B cell (primary cell): ENCODE measurements around the gene SARS2. TPM values are rescaled to one million over a fixed set of nuclear protein-coding genes. Genes with fewer than 3 reads are reported as not detected.

Source experiments
- ATAC-seq: fragments of 200-7000 bp; cut with Tn5 transposase; one replicate; pipeline ENCODE4 v1.10.0; 2021; ENCODE audit warnings: low read depth, mild to moderate bottlenecking, moderate number of reproducible peaks, moderate library complexity
- CTCF ChIA-PET: fragments of 350-600 bp; sonication (Branson Sonifier 250); formaldehyde crosslinking; loops from one replicate; lab custom pipeline; 2021; ENCODE audit warnings: antibody characterized with exemption, inconsistent platforms; lab: Charles Lee
- POLR2A ChIA-PET: fragments of 350-600 bp; sonication (Branson Sonifier 250); formaldehyde crosslinking; loops from one replicate; lab custom pipeline; 2021; ENCODE audit warnings: antibody characterized with exemption; lab: Charles Lee
- DNase-seq: peaks from one replicate; pipeline ENCODE4 v3.0.0; 2013
- H2AFZ ChIP-seq: 2 replicates; pipeline ENCODE4 v1.6.1; 2012; ENCODE audit warnings: mild to moderate bottlenecking, low read depth, low read length; ENCODE audit not compliant: insufficient read depth, poor library complexity, severe bottlenecking
- H3K27ac ChIP-seq, 2 donors: 1 replicate in 1 of 2; 2 replicates in 1 of 2; pipeline ENCODE4 v1.5.1; 2012 to 2013; ENCODE audit warnings: low read length in 2 of 2, mild to moderate bottlenecking in 2 of 2, moderate library complexity in 1 of 2
- H3K27me3 ChIP-seq, 4 experiments: fragments of 200-600 bp in 1 of 4; sonication (generic) in 1 of 4; replicated peaks in 1 of 4; 1 replicate in 2 of 4; 2 replicates in 2 of 4; pipeline versions ENCODE4 v1.6.1 to v1.7.0; 2013 to 2016; ENCODE audit warnings: low read length in 3 of 4, mild to moderate bottlenecking in 2 of 4, mixed read lengths in 1 of 4, moderate library complexity in 1 of 4; ENCODE audit not compliant: insufficient read depth in 4 of 4, control insufficient read depth in 3 of 4; ENCODE audit errors: control extremely low read depth in 1 of 4
- H3K36me3 ChIP-seq, 2 experiments: replicated peaks in 1 of 2; 1 replicate in 1 of 2; 2 replicates in 1 of 2; pipeline versions ENCODE4 v1.6.1 to v1.7.1; 2013; ENCODE audit warnings: low read length in 1 of 2; ENCODE audit not compliant: insufficient read depth in 2 of 2, control insufficient read depth in 1 of 2; ENCODE audit errors: control extremely low read depth in 1 of 2, extremely low read depth in 1 of 2
- H3K4me1 ChIP-seq, 2 donors: fragments of 200-600 bp in 1 of 2; sonication (generic) in 1 of 2; 1 replicate in 1 of 2; 2 replicates in 1 of 2; pipeline versions ENCODE4 v1.5.1 to v1.6.1; 2013 to 2017; ENCODE audit warnings: low read length in 2 of 2; ENCODE audit not compliant: control insufficient read depth in 2 of 2, insufficient read depth in 2 of 2
- H3K4me2 ChIP-seq: replicated peaks from 2 replicates; pipeline ENCODE3; 2012; ENCODE audit warnings: mild to moderate bottlenecking, low read depth, low read length; ENCODE audit not compliant: poor library complexity, severe bottlenecking
- H3K4me3 ChIP-seq, 5 experiments: fragments of 200-600 bp in 1 of 5; sonication (generic) in 1 of 5; 1 replicate in 3 of 5; 2 replicates in 2 of 5; pipeline versions ENCODE4 v1.5.1 to v1.7.0; 2011 to 2016; ENCODE audit warnings: low read length in 4 of 5, mild to moderate bottlenecking in 4 of 5, low read depth in 2 of 5, control low read depth in 1 of 5, moderate library complexity in 1 of 5; ENCODE audit not compliant: insufficient read depth in 1 of 5; ENCODE audit errors: control extremely low read depth in 1 of 5, extremely low read depth in 1 of 5
- H3K79me2 ChIP-seq: fragments of 200-600 bp; sonication (generic); one replicate; pipeline ENCODE4 v1.6.0; 2016; ENCODE audit warnings: low read length; ENCODE audit not compliant: control insufficient read depth, insufficient read depth
- H3K9ac ChIP-seq: fragments of 200-600 bp; sonication (generic); 2 replicates; pipeline ENCODE4 v1.6.1; 2017; ENCODE audit warnings: mild to moderate bottlenecking, low read length, moderate library complexity
- H3K9me3 ChIP-seq, 3 donors: one replicate each; pipeline versions ENCODE4 v1.6.1 to v1.7.1; 2013; ENCODE audit warnings: low read length in 2 of 3; ENCODE audit not compliant: control insufficient read depth in 2 of 3, insufficient read depth in 1 of 3; ENCODE audit errors: control extremely low read depth in 1 of 3
- H4K20me1 ChIP-seq: 2 replicates; pipeline ENCODE4 v1.6.0; 2012; ENCODE audit warnings: mild to moderate bottlenecking, low read length; ENCODE audit not compliant: insufficient read depth, control insufficient read depth, poor library complexity, severe bottlenecking
- H3K27ac Mint-ChIP-seq: one replicate; pipeline ENCODE4 v1.8.0; 2021; ENCODE audit warnings: mixed read lengths
- H3K27me3 Mint-ChIP-seq: one replicate; pipeline ENCODE4 v1.8.0; 2021; ENCODE audit warnings: mixed read lengths
- H3K4me1 Mint-ChIP-seq: one replicate; pipeline ENCODE4 v1.8.0; 2021; ENCODE audit warnings: mixed read lengths
- H3K4me3 Mint-ChIP-seq: one replicate; pipeline ENCODE4 v1.8.0; 2021; ENCODE audit warnings: mixed read lengths
- H3K9me3 Mint-ChIP-seq: one replicate; pipeline ENCODE4 v1.8.0; 2022; ENCODE audit warnings: mixed read lengths; ENCODE audit not compliant: insufficient read depth
- CTCF ChIP-seq: fragments of 200-600 bp; IDR thresholded peaks from one replicate; pipeline ENCODE4 v1.8.0; 2022; ENCODE audit warnings: antibody characterized with exemption, mild to moderate bottlenecking
- EZH2 ChIP-seq: IDR thresholded peaks from 2 replicates; pipeline ENCODE4 v1.6.1; 2012; ENCODE audit warnings: borderline replicate concordance, low read depth, mild to moderate bottlenecking, moderate library complexity, low read length; ENCODE audit not compliant: insufficient read depth, poor library complexity, severe bottlenecking
- WGBS: methylation state at CpG from one replicate; pipeline ENCODE4 v1.1.5; 2013; ENCODE audit warnings: missing lambda C conversion rate; ENCODE audit not compliant: insufficient coverage; 5-methylcytosine and 5-hydroxymethylcytosine counted together
- intact Hi-C: fragments of 100-400 bp; cut with micrococcal nuclease; formaldehyde crosslinking; loops from one replicate; pipeline ENCODE4 v1.10.0; 2022
- polyA plus RNA-seq: library from polyadenylated mRNA; depleted of rRNA; stranded (reverse); fragments of >200 nt; gene quantifications from 2 replicates; pipeline ENCODE4 v1.2.3, GENCODE V29; 2012
- total RNA-seq, 2 donors: library from RNA; stranded (reverse); fragments of 120-200 nt in 1 of 2; gene quantifications; 1 replicate in 1 of 2; 2 replicates in 1 of 2; pipeline versions ENCODE4 v1.2.3 to v1.2.4, GENCODE V29; 2013 to 2022

Gene SARS2
- total and polyA plus RNA-seq, 2 donors (not counting 1 experiment from before 2014, with no cell fraction given) = 38.1 to 65.9 TPM

- Histone ChIP-seq H4K20me1 (no peaks in the 10 kb centered on the region), H3K27me3 (no peaks in the 10 kb centered on the region), H3K27ac (no peak overlapping the region), H3K4me2 (no peak overlapping the region), H3K9me3 (no peaks in the 10 kb centered on the region), H3K79me2 (no peaks in the 10 kb centered on the region), H3K4me3 (no peak overlapping the region), H3K36me3 (peaks cover 1 to 5% of the 10 kb centered on the region in 2 experiments), H3K4me1 (no peaks in the 10 kb centered on the region), H2AFZ (no peak overlapping the region), H3K9ac (no peak overlapping the region)
- ATAC-seq = no peak
- POLR2A ChIA-PET = no interaction called here
- no peaks in the 10 kb centered on the region for H3K9me3 Mint-ChIP-seq
- H3K27ac Mint-ChIP-seq = no peak overlapping the region
- CTCF ChIA-PET = interaction anchor here (0.6 kb wide), 1 partner anchor 25 kb away, joined by 3 read pairs; no protein-coding TSS in a partner anchor
- H3K4me1 Mint-ChIP-seq = no peaks in the 10 kb centered on the region
- WGBS = 95% methylated on average over 7 of the region's 9 CpGs
- no peak overlapping the region for H3K4me3 Mint-ChIP-seq
- TF ChIP-seq EZH2 (no peak), CTCF (no peak)
- intact Hi-C loops = no loop called here
- H3K27me3 Mint-ChIP-seq = no peaks in the 10 kb centered on the region
- no peak for DNase-seq
These were observed 13.0 kb downstream of the SARS2 start for GRCh38 chr19:38917516-38917915.

GRCh38 chr19:38915329-38916321 is 14.9 kb downstream of the SARS2 start:
- H3K9ac ChIP-seq = no peak overlapping the region
- H3K79me2 ChIP-seq = no peaks in the 10 kb centered on the region
- Mint-ChIP-seq H3K4me3 (no peak overlapping the region), H3K9me3 (no peaks in the 10 kb centered on the region), H3K27ac (no peak overlapping the region), H3K27me3 (no peaks in the 10 kb centered on the region), H3K4me1 (no peaks in the 10 kb centered on the region)
- TF ChIP-seq EZH2 = no peak
- TF ChIP-seq CTCF = no peak
- H3K9me3 ChIP-seq = no peaks in the 10 kb centered on the region
- ATAC-seq = no peak
- H3K36me3 ChIP-seq = peaks cover 0 to 5% of the 10 kb centered on the region in 2 experiments
- H3K27me3 ChIP-seq = peaks cover 0 to 2% (median 0%) of the 10 kb centered on the region in 4 experiments
- no peak overlapping the region for H3K4me2 ChIP-seq
- no peak overlapping the region for H2AFZ ChIP-seq
- ChIA-PET POLR2A (no interaction called here), CTCF (no interaction called here)
- intact Hi-C loops = no loop called here
- no peak for DNase-seq
- no peaks in the 10 kb centered on the region for H4K20me1 ChIP-seq
- 96% methylated on average over 43 of the region's 44 CpGs for WGBS
- no peak overlapping the region for H3K4me3 ChIP-seq
- no peak overlapping the region for H3K27ac ChIP-seq
- no peaks in the 10 kb centered on the region for H3K4me1 ChIP-seq
